AG04450 (cell line): Measurements from ENCODE around the gene UBAC1. TPM values are rescaled to one million over a fixed set of nuclear protein-coding genes. Genes with fewer than 3 reads are reported as not detected.

Source experiments
- CTCF ChIA-PET: fragments of 300-600, 350-600 bp; formaldehyde crosslinking; extraction: SDS; loops from one replicate; lab custom pipeline; 2022; ENCODE audit warnings: antibody characterized with exemption, inconsistent platforms; lab: Charles Lee
- POLR2A ChIA-PET: fragments of 350-600 bp; formaldehyde crosslinking; extraction: SDS; loops from one replicate; lab custom pipeline; 2021; ENCODE audit warnings: antibody characterized with exemption, inconsistent platforms; lab: Yijun Ruan, JAX
- DNase-seq: peaks from one replicate; pipeline ENCODE4 v3.0.0-alpha.2; 2011; ENCODE audit warnings: low read depth, low spot score
- H3K27ac ChIP-seq: one replicate; pipeline ENCODE4 v1.5.1; 2012; ENCODE audit warnings: low read depth, low read length, control low read depth
- H3K27me3 ChIP-seq: one replicate; pipeline ENCODE4 v1.6.0; 2012; ENCODE audit warnings: low read length; ENCODE audit not compliant: control insufficient read depth, insufficient read depth
- H3K4me3 ChIP-seq: 2 replicates; pipeline ENCODE4 v1.5.1; 2011; ENCODE audit warnings: mild to moderate bottlenecking, low read depth, low read length, control low read depth
- H3K9me3 ChIP-seq: 2 replicates; pipeline ENCODE4 v1.5.1; 2012; ENCODE audit warnings: low read length; ENCODE audit not compliant: control insufficient read depth, insufficient read depth
- polyA minus RNA-seq: library from RNA; depleted of rRNA, polyadenylated mRNA; stranded (reverse); fragments of >200 nt; gene quantifications from 2 replicates; pipeline ENCODE4 v1.2.3, GENCODE V29; 2011; rRNA and poly(A)+ RNA removed
- polyA plus RNA-seq: library from polyadenylated mRNA; depleted of rRNA; stranded (reverse); fragments of >200 nt; gene quantifications from 2 replicates; pipeline ENCODE4 v1.2.3, GENCODE V29; 2011; rRNA removed
- TF ChIP-seq, protein P1 (sequence below): IDR thresholded peaks from 2 replicates; pipeline ENCODE4 v1.5.1; 2011; ENCODE audit warnings: low read depth, low read length, control low read depth, inconsistent platforms

Gene UBAC1
- 33.6 and 35.8 TPM in 2 replicates for polyA plus RNA-seq
- polyA minus RNA-seq: 16.6 and 20.7 TPM in 2 replicates

DNA sequence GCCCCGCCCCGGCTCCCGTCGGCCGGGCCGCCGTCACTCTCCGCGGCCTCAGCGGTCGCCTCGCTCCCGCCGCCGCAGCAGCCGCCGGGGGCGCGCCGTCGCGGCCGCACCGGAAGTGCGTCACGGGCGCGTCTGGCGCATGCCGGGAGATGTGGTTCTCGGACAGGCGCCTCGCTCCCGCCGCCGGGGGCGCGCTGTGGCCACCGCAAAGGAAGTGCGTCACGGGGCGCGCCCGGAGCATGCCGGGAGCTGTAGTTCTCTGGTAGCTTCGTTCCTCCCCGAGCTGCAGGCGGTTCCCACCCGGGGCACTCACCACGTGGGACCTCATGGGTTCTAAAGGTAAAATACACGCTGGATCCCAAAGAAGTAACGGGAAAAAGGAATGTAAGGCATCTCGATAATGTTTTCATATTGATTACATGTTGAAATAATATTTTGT lies at the start of gene UBAC1:
TSS of gene UBAC1 (minus strand) at position 97 of the 439 bp plus-strand sequence. CDS start 211 bp downstream, outside the sequence.
- Histone ChIP-seq H3K27me3 (peaks cover 11% of the 10 kb centered on the region), H3K4me3 (peak within 1 kb of the TSS; percentile 80), H3K27ac (peak within 1 kb of the TSS; percentile 39), H3K9me3 (no peaks in the 10 kb centered on the region; the same call in 1 of the 2 replicates)
- peak; percentile 78 for DNase-seq
- TF ChIP-seq, protein P1, sequence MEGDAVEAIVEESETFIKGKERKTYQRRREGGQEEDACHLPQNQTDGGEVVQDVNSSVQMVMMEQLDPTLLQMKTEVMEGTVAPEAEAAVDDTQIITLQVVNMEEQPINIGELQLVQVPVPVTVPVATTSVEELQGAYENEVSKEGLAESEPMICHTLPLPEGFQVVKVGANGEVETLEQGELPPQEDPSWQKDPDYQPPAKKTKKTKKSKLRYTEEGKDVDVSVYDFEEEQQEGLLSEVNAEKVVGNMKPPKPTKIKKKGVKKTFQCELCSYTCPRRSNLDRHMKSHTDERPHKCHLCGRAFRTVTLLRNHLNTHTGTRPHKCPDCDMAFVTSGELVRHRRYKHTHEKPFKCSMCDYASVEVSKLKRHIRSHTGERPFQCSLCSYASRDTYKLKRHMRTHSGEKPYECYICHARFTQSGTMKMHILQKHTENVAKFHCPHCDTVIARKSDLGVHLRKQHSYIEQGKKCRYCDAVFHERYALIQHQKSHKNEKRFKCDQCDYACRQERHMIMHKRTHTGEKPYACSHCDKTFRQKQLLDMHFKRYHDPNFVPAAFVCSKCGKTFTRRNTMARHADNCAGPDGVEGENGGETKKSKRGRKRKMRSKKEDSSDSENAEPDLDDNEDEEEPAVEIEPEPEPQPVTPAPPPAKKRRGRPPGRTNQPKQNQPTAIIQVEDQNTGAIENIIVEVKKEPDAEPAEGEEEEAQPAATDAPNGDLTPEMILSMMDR: no peak; the same call in 1 of the 2 replicates
- CTCF ChIA-PET: interaction anchor here (0.6 to 2.0 kb wide), 2 partner anchors 125 to 162 kb away, joined by 3 to 14 read pairs; no protein-coding TSS in a partner anchor
- POLR2A ChIA-PET: interaction anchor here (0.5 kb wide), 1 partner anchor 163 kb away, joined by 3 read pairs; no protein-coding TSS in a partner anchor

DNA sequence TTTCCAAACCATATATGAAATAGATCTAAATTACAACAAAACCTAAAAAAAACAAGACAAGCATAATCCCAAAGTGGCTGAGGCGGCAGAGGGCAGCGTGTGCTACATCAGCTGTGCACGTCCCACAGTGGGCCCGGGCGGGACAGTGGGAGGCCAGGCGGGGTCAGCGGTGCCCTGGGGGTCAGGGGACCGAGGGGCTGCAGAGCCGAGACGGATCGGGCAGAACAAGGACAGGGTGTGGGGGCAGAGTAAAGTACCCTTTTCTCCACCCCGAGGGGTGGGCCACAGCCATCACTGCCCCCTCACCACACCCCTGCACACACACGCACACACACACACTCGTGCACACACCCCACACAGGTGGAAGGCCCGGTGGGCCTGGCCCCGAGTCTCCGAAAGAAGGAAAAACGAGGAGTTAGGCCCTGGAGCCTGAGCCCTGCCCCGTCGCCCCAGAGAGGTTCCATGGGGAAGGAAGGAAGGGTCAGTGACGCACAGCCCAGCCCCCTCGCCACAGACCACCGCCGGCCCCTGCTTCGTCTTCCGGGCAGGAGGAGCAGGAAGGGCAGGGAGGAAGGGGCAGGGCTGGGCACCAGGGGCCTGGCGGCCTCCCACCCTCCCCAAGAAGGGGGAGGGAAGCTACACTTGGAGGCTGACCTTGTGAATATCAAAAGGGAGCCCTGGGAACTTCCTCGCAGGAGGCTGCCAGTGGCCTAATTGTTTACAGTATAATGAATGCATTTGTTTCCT lies 49.6 kb upstream of the UBAC1 start:
- no peak for DNase-seq
- Histone ChIP-seq H3K9me3 (peaks cover 14% of the 10 kb centered on the region), H3K27ac (no peak overlapping the region), H3K4me3 (no peak overlapping the region), H3K27me3 (no peaks in the 10 kb centered on the region)
- CTCF ChIA-PET: no interaction called here
- TF ChIP-seq, protein P1: no peak
- POLR2A ChIA-PET: no interaction called here

GRCh38 chr9:136010176-136010575 lies 49.0 kb upstream of the UBAC1 start:
- TF ChIP-seq, protein P1: no peak
- Histone ChIP-seq H3K9me3 (peaks cover 14% of the 10 kb centered on the region), H3K27ac (no peak overlapping the region), H3K27me3 (no peaks in the 10 kb centered on the region), H3K4me3 (no peak overlapping the region)
- ChIA-PET CTCF (no interaction called here), POLR2A (no interaction called here)
- DNase-seq: no peak

DNA sequence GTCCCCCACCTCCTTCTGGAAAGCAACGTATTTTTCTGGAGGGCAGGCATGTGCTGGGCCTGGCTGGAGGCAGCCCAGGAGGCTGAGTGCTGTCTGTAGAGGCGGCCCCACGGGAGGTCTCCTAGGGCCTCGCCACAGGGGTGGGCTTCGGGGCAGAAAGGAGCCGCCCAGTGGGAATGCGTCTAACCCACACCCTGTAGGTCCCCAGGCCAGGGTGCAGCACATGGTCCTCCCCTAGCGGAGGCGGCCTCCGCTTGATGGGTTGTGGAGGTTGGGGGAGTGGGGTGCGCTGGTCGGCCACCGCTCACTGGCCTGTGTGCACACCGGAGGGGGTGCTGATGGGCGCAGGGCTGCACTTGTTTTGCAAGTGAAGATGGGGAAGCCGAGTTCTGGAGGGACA lies 48.3 kb upstream of the UBAC1 start:
- TF ChIP-seq, protein P1: no peak

DNA sequence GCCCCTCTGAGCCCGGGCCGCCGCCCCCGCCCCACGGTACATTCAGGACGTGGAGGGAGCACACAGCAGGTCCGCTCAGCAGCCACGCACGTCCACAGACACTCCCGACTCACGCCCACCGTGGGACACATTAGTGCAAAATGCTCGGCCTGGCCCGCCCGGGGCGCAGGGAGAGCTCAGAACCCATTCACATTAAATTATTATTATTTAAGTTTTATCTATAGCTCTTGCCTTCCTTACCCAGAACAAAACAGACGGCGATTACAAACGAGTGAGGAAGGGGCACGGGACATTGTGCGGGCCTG lies 47.5 kb upstream of the UBAC1 start:
- H3K9me3 ChIP-seq: peaks cover 14% of the 10 kb centered on the region
- CTCF ChIA-PET: no interaction called here

More for the DNA sequence above, 48.3 kb upstream of the UBAC1 start:
- Histone ChIP-seq H3K27ac (no peak overlapping the region), H3K9me3 (peaks cover 14% of the 10 kb centered on the region), H3K27me3 (no peaks in the 10 kb centered on the region), H3K4me3 (no peak overlapping the region)
- ChIA-PET CTCF (no interaction called here), POLR2A (no interaction called here)
- no peak for DNase-seq

More for the DNA sequence above, 47.5 kb upstream of the UBAC1 start:
- no peak for DNase-seq
- no peaks in the 10 kb centered on the region for H3K27me3 ChIP-seq
- H3K27ac ChIP-seq: peak overlapping the region; percentile 57
- no peak overlapping the region for H3K4me3 ChIP-seq
- TF ChIP-seq, protein P1: no peak
- POLR2A ChIA-PET: interaction anchor here (1.0 kb wide), 1 partner anchor 16 kb away, joined by 3 read pairs; no protein-coding TSS in a partner anchor
